Activated CD8-positive, alpha-beta memory T cell treated with anti-CD3 and anti-CD28 coated beads for 24 hours (primary cell): Measurements from ENCODE around the gene BARD1.
"Not testable (repeated sequence)": the region's sequence is repeated elsewhere in the genome, so short reads cannot be mapped to it uniquely, and the experiment has no call there.

Source experiments
- DNase-seq: peaks from one replicate; pipeline ENCODE4 v3.0.0-alpha.2; 2020

BARD1 gene

GRCh38 chr2:214808981-214809750 lies at the start of gene BARD1:
Gene BARD1 (minus strand): TSS chr2:214809683. CDS start chr2:214809569, 114 bp downstream.
- no peak for DNase-seq

- DNase-seq, result no peak
Measured at GRCh38 chr2:214856137-214856536, 46.7 kb upstream of the BARD1 start.

- DNase-seq, result no peak
Measured at GRCh38 chr2:214853906-214854305, 44.4 kb upstream of the BARD1 start.

- no peak for DNase-seq
Measured at GRCh38 chr2:214843823-214844222, 34.3 kb upstream of the BARD1 start.

- DNase-seq, result no peak
Measured at GRCh38 chr2:214839464-214839863, 30.0 kb upstream of the BARD1 start.

- DNase-seq, result no peak
Measured at GRCh38 chr2:214837466-214837865, 28.0 kb upstream of the BARD1 start.

- no peak for DNase-seq
Measured at GRCh38 chr2:214836568-214836967, 27.1 kb upstream of the BARD1 start.

- DNase-seq, result no peak
Measured at GRCh38 chr2:214830794-214831346, 21.4 kb upstream of the BARD1 start.

- no peak for DNase-seq
Measured at GRCh38 chr2:214816008-214816533, 6.6 kb upstream of the BARD1 start.

GRCh38 chr2:214810671-214811070 lies 1.2 kb upstream of the BARD1 start:
- no peak for DNase-seq

- DNase-seq, result peak; percentile 100
Measured at GRCh38 chr2:214809751-214810564, 475 bp upstream of the BARD1 start.

GRCh38 chr2:214807653-214808052 lies 1.8 kb downstream of the BARD1 start:
- DNase-seq, result no peak

GRCh38 chr2:214801768-214802397 lies 7.6 kb downstream of the BARD1 start:
- DNase-seq, result no peak

GRCh38 chr2:214801068-214801467 lies 8.4 kb downstream of the BARD1 start:
- no peak for DNase-seq

- no peak for DNase-seq
Measured at GRCh38 chr2:214800180-214800579, 9.3 kb downstream of the BARD1 start.

GRCh38 chr2:214796911-214797310 lies 12.6 kb downstream of the BARD1 start:
- DNase-seq, result no peak

GRCh38 chr2:214783181-214783580 lies 26.3 kb downstream of the BARD1 start:
- DNase-seq, result not testable (repeated sequence)

GRCh38 chr2:214782671-214783070 lies 26.8 kb downstream of the BARD1 start:
- no peak for DNase-seq

- DNase-seq, result no peak
Measured at GRCh38 chr2:214781226-214781625, 28.3 kb downstream of the BARD1 start.

- DNase-seq, result no peak
Measured at GRCh38 chr2:214775971-214776370, 33.5 kb downstream of the BARD1 start.

GRCh38 chr2:214774108-214774507 lies 35.4 kb downstream of the BARD1 start:
- DNase-seq, result no peak

GRCh38 chr2:214772443-214773015 lies 37.0 kb downstream of the BARD1 start:
- no peak for DNase-seq

- DNase-seq, result no peak
Measured at GRCh38 chr2:214765180-214765579, 44.3 kb downstream of the BARD1 start.
